Measurements from ENCODE around the gene CCDC78. TPM values are rescaled to one million over a fixed set of nuclear protein-coding genes. Genes with fewer than 3 reads are reported as not detected.

Gene CCDC78
- total and polyA plus RNA-seq, 2 of the 13 experiments (the other 11 are each of a cell fraction or from before 2014, with no cell fraction given) = 0.53 to 1.5 TPM

- TF ChIP-seq ZBTB26 (CRISPR knock-in tag; IDR thresholded peaks at IDR 0.05; ENCODE audit: borderline replicate concordance) (0 out of 2 replicates have a peak, but pooled peaks have one; percentile 10), FOXJ3 (CRISPR knock-in tag; IDR thresholded peaks at IDR 0.05; ENCODE audit: borderline replicate concordance) (no peak), SRSF4 (IDR thresholded peaks at IDR 0.05; ENCODE audit: low read depth, low read length, poor library complexity, severe bottlenecking) (no peak), ZMAT5 (CRISPR knock-in tag; IDR thresholded peaks at IDR 0.05; ENCODE audit: borderline replicate concordance, low read depth) (no peak), ZNF557 (CRISPR knock-in tag; IDR thresholded peaks at IDR 0.05) (no peak), ZNF501 (CRISPR knock-in tag; IDR thresholded peaks at IDR 0.05) (no peak; the same call in 1 of the 2 replicates), ATM (IDR thresholded peaks at IDR 0.05; ENCODE audit: borderline replicate concordance) (no peak), POLR2AphosphoS5 (IDR thresholded peaks at IDR 0.05; ENCODE audit: low read depth, low read length) (no peak), TP53 (CRISPR knock-in tag; conservative IDR thresholded peaks at IDR 0.05) (no peak), TEAD2 (CRISPR knock-in tag; IDR thresholded peaks at IDR 0.05) (no peak), AFF4 (CRISPR knock-in tag; IDR thresholded peaks at IDR 0.05) (no peak), ZNF710 (CRISPR knock-in tag; IDR thresholded peaks at IDR 0.05; ENCODE audit: borderline replicate concordance) (no peak), BCLAF1 (IDR thresholded peaks at IDR 0.05) (no peak), TBL1XR1 (IDR thresholded peaks at IDR 0.05; ENCODE audit: borderline replicate concordance, low read length, partially characterized antibody) (no peak), MIXL1 (CRISPR knock-in tag; IDR thresholded peaks at IDR 0.05) (no peak), CENPX (CRISPR knock-in tag; IDR thresholded peaks at IDR 0.05) (no peak), CC2D1A (CRISPR knock-in tag; IDR thresholded peaks at IDR 0.05) (no peak), PREB (CRISPR knock-in tag; IDR thresholded peaks at IDR 0.05) (no peak; the same call in 1 of the 2 replicates)
These were observed 5.7 kb downstream of the CCDC78 start (continued) for GRCh38 chr16:720447-720989.
